AG04449 (cell line): ENCODE results near the gene KRTAP1-4.
"Not testable (repeated sequence)": the region's sequence is repeated elsewhere in the genome, so short reads cannot be mapped to it uniquely, and the experiment has no call there.

Source experiments
- CTCF ChIA-PET: fragments of 350-600 bp; formaldehyde crosslinking; extraction: SDS; loops from one replicate; lab custom pipeline; 2021; ENCODE audit warnings: antibody characterized with exemption; lab: Yijun Ruan, JAX
- POLR2A ChIA-PET: fragments of 400-600, 350-600 bp; formaldehyde crosslinking; extraction: SDS; loops from one replicate; lab custom pipeline; 2020; ENCODE audit warnings: antibody characterized with exemption, inconsistent platforms; lab: Yijun Ruan, JAX
- DNase-seq: peaks from one replicate; pipeline ENCODE4 v3.0.0-alpha.2; 2010; ENCODE audit warnings: low read depth, low spot score
- H3K4me3 ChIP-seq: 2 replicates; pipeline ENCODE4 v1.5.1; 2011; ENCODE audit warnings: low read depth, mild to moderate bottlenecking, control low read depth, low read length
- CTCF ChIP-seq: IDR thresholded peaks from one replicate; pipeline ENCODE4 v1.5.1; 2011; ENCODE audit warnings: mild to moderate bottlenecking, moderate library complexity, low read length, control low read depth, inconsistent platforms; ENCODE audit not compliant: insufficient read depth; ENCODE audit errors: missing control alignments

KRTAP1-4 gene

GRCh38 chr17:41048441-41048840 lies 18.4 kb upstream of the KRTAP1-4 start:
- no peak for DNase-seq
- ChIA-PET CTCF (interaction anchor here (0.7 to 1.9 kb wide), 6 partner anchors 10 to 615 kb away, joined by 3 to 10 read pairs (median 3); no protein-coding TSS in a partner anchor), POLR2A (interaction anchor here (0.6 to 2.1 kb wide), 9 partner anchors 9 to 332 kb away, joined by 3 to 31 read pairs (median 4); partner anchors contain the start of gene KRTAP2-3)
- no peak for TF ChIP-seq CTCF
- no peak overlapping the region for H3K4me3 ChIP-seq

- DNase-seq, H3K4me3 ChIP-seq, POLR2A ChIA-PET: not testable (repeated sequence)
- CTCF ChIA-PET = interaction anchor here (1.0 to 1.6 kb wide), 4 partner anchors 12 to 281 kb away, joined by 3 to 10 read pairs (median 3); partner anchors contain the start of gene KRTAP2-3
These were observed 16.9 kb upstream of the KRTAP1-4 start, which contains the start of gene KRTAP2-1 for GRCh38 chr17:41046735-41047465. Gene KRTAP2-1 (minus strand): TSS chr17:41047316. CDS start chr17:41047267, 49 bp downstream.

- no peak for DNase-seq
- no peak for TF ChIP-seq CTCF
- H3K4me3 ChIP-seq = no peak overlapping the region
- ChIA-PET CTCF (interaction anchor here (1.0 kb wide), 1 partner anchor 506 kb away, joined by 3 read pairs; no protein-coding TSS in a partner anchor), POLR2A (no interaction called here)
These were observed 13.0 kb upstream of the KRTAP1-4 start for GRCh38 chr17:41042953-41043352.

DNA sequence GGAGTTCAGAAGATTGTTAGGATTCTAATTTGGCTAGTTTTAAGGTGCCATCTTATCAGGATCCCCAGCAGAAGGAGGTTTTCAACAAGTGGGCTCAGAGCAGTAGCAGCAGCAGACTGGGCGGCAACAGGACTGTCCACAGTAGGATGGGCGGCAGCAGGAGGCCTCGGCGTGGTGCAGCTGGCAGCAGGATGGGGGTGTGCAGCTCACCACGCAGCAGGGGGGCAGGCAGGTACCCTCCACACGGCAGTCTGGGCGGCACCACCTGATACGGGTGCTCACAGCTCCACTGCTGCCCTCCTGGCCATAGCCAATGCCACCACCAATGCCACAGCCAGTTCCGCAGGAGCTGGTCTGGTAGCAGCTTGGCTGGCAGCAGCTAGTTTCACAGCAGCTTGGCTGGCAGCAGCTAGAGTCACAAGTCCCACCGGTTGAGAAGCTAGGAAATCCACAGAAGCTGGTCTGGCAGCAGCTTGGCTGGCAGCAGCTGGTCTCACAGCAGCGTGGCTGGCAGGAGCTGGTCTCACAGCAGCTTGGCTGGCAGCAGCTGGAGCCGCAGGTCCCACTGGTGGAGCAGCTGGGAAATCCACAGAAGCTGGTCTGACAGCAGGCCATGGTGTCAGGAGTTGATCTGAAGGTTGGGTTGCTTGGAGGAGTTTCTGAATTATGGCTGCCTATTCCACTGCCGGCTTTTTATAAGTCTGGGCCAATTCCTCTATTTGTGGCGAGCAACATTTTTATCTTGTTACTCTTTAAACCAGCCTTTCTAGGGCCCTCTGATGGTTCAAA lies 11.0 kb upstream of the KRTAP1-4 start, which contains the start of gene KRTAP1-1:
TSS of gene KRTAP1-1 (minus strand) at position 668 of the 789 bp plus-strand sequence. CDS start at position 615, 53 bp downstream.
- DNase-seq, POLR2A ChIA-PET, H3K4me3 ChIP-seq: not testable (repeated sequence)
- CTCF ChIA-PET = interaction anchor here (1.3 kb wide), 1 partner anchor 281 kb away, joined by 3 read pairs; no protein-coding TSS in a partner anchor

DNA sequence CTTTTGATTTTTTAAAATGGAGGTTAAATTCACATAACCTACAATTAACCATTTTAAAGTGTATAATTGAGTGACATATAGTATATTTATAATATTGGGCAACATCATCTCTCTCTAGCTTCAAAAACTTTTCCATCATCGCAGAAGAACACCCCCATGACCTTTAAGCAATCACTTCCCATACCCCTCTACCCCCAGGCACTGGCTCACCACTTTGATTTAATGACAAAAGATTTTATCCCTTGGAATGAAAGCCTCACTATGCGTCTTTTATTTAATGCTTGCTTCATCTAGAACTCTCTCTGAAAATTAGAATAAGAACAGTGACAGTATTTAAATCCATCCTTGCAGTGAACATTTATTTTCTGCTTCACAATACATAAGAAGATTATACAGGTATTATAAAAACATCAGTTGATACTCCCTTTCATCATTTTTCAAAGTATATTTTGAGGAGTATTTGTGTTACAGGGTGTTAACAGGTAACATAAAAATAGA lies 7.9 kb upstream of the KRTAP1-4 start:
- no peak for DNase-seq
- no peak for TF ChIP-seq CTCF
- POLR2A ChIA-PET = no interaction called here
- H3K4me3 ChIP-seq = no peak overlapping the region
- CTCF ChIA-PET = interaction anchor here (0.9 to 2.1 kb wide), 5 partner anchors 8 to 511 kb away, joined by 3 to 10 read pairs (median 3); partner anchors contain the start of gene KRTAP1-4

GRCh38 chr17:41034346-41034935 lies 4.4 kb upstream of the KRTAP1-4 start, which contains the start of gene KRTAP1-3:
Gene KRTAP1-3 (minus strand): TSS chr17:41034874. CDS start chr17:41034821, 53 bp downstream.
- CTCF ChIA-PET, DNase-seq, POLR2A ChIA-PET, H3K4me3 ChIP-seq: not testable (repeated sequence)
